Measurements from ENCODE around the gene ZNF593. TPM values are rescaled to one million over a fixed set of nuclear protein-coding genes. Genes with fewer than 3 reads are reported as not detected.

ZNF593 gene
- total and polyA plus RNA-seq, 10 of the 15 experiments (the other 5 are each of a cell fraction or from before 2014, with no cell fraction given) = 7.7 to 156 (median 51.0) TPM

DNA sequence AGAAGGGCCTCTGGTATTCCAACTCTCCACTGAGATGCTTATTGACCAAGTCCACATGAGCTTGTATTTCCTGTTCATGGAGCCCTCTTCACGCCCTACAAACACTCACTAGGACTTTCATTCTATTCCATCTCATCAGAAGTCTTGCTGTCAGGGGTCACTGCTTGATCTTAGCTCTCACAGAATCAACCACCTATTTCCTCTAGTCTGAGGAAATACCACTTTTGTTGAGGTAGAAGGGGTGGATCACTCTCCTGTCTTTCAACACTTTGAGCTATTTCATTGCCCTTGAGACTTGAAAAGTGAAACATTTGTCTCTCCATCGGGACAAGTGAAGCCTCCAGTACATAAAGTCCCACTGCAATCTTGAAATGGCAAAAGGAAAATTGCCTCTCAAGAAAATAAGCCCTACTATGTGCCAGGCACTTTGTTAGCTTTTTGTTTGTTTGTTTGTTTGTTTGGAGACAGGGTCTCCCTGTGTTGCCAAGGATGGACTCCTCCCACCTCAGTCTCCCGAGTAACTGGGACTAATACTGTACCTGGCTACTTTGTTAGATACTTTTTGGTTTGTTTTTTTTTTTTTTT, 30.6 kb upstream of the ZNF593 start:
- H2AFZ ChIP-seq (ENCODE audit: control insufficient read depth, low read depth, low read length) = no peak overlapping the region; the same call in 1 of the 2 replicates
- no TSS peak for BruUV-seq (replicated peaks)
- no peak; the same call in 2 of the 3 replicates for ATAC-seq

GRCh38 chr1:26142159-26142558, 27.5 kb upstream of the ZNF593 start:
- no peak overlapping the region for H2AFZ ChIP-seq (ENCODE audit: control insufficient read depth, low read depth, low read length)
- H3K79me2 ChIP-seq (ENCODE audit: control insufficient read depth, insufficient read depth, low read length) = no peaks in the 10 kb centered on the region
- POLR2A ChIA-PET = no interaction called here
- in situ Hi-C loops (cut with MboI) (loop anchor here (5.0 kb wide), 1 partner anchor 95 kb away; the partner anchor contains the start of gene SLC30A2), intact Hi-C loops (cut with micrococcal nuclease; ENCODE audit: unreplicated experiment) (no loop called here)
- H3K4me2 ChIP-seq (ENCODE audit: control insufficient read depth, insufficient read depth) = no peak overlapping the region
- FAIRE-seq = no peak
- CTCF ChIA-PET = interaction anchor here (0.7 to 8.7 kb wide), 5 partner anchors 16 to 253 kb away, joined by 3 to 235 read pairs (median 29); no protein-coding TSS in a partner anchor
- no peak for TF ChIP-seq IRF4 (IDR thresholded peaks at IDR 0.05; ENCODE audit: low read depth, low read length)
- TF ChIP-seq LARP7 (IDR thresholded peaks at IDR 0.05) = no peak
- no peak for TF ChIP-seq CBX3 (IDR thresholded peaks at IDR 0.05; ENCODE audit: borderline replicate concordance, low read depth)
- no peaks in the 10 kb centered on the region for H3K9me3 ChIP-seq (replicated peaks; ENCODE audit: control insufficient read depth, insufficient read depth, low read length)
- WGBS (ENCODE audit: insufficient coverage, insufficient replicate concordance, low lambda C conversion rate, missing lambda C conversion rate) = 79% methylated on average over 8 of the region's 8 CpGs
- no peak overlapping the region for H3K4me3 ChIP-seq
- H3K9ac ChIP-seq (ENCODE audit: control insufficient read depth, insufficient read depth, low read length) = no peak overlapping the region
- no peaks in the 10 kb centered on the region for H4K20me1 ChIP-seq (ENCODE audit: control insufficient read depth, insufficient read depth)
- H3K27ac ChIP-seq (ENCODE audit: control insufficient read depth, insufficient read depth) = no peak overlapping the region
- H3K27me3 ChIP-seq (replicated peaks in 1 of 2; ENCODE audit: control insufficient read depth in 2 of 2, insufficient read depth in 2 of 2, low read length in 1 of 2) = no peaks in the 10 kb centered on the region
- no TSS peak for BruUV-seq (replicated peaks)
- no peak for ATAC-seq
- H3K36me3 ChIP-seq (ENCODE audit: control insufficient read depth in 2 of 2, insufficient read depth in 2 of 2, low read length in 1 of 2) = no peaks in the 10 kb centered on the region
- SMC1A ChIA-PET (ENCODE audit: uncharacterized antibody, unreplicated experiment) = interaction anchor here (0.7 to 7.9 kb wide), 5 partner anchors 13 to 87 kb away, joined by 3 to 131 read pairs (median 5); no protein-coding TSS in a partner anchor
- RAD21 ChIA-PET (ENCODE audit: unreplicated experiment) = interaction anchor here (0.7 to 5.4 kb wide), 2 partner anchors 40 to 43 kb away, joined by 5 to 110 read pairs; no protein-coding TSS in a partner anchor
- H3K4me1 ChIP-seq (ENCODE audit: control insufficient read depth, insufficient read depth, low read length) = no peaks in the 10 kb centered on the region
- no peak for DNase-seq (ENCODE audit: low read depth, low spot score)

More for the DNA sequence above, 30.6 kb upstream of the ZNF593 start:
- Histone ChIP-seq H3K4me3 (no peak overlapping the region), H3K36me3 (ENCODE audit: control insufficient read depth in 2 of 2, insufficient read depth in 2 of 2, low read length in 1 of 2) (no peaks in the 10 kb centered on the region), H3K4me2 (ENCODE audit: control insufficient read depth, insufficient read depth) (no peak overlapping the region), H3K4me1 (ENCODE audit: control insufficient read depth, insufficient read depth, low read length) (no peaks in the 10 kb centered on the region), H3K9me3 (replicated peaks; ENCODE audit: control insufficient read depth, insufficient read depth, low read length) (no peaks in the 10 kb centered on the region), H4K20me1 (ENCODE audit: control insufficient read depth, insufficient read depth) (no peaks in the 10 kb centered on the region), H3K79me2 (ENCODE audit: control insufficient read depth, insufficient read depth, low read length) (no peaks in the 10 kb centered on the region), H3K27me3 (replicated peaks in 1 of 2; ENCODE audit: control insufficient read depth in 2 of 2, insufficient read depth in 2 of 2, low read length in 1 of 2) (no peaks in the 10 kb centered on the region), H3K9ac (ENCODE audit: control insufficient read depth, insufficient read depth, low read length) (no peak overlapping the region), H3K27ac (ENCODE audit: control insufficient read depth, insufficient read depth) (no peak overlapping the region)
- 12% methylated on average over 3 of the region's 3 CpGs for WGBS (ENCODE audit: insufficient coverage, insufficient replicate concordance, low lambda C conversion rate, missing lambda C conversion rate)
- intact Hi-C loops (cut with micrococcal nuclease; ENCODE audit: unreplicated experiment) (no loop called here), in situ Hi-C loops (cut with MboI) (no loop called here)
- RAD21 ChIA-PET (ENCODE audit: unreplicated experiment) = interaction anchor here (1.0 to 1.4 kb wide), 3 partner anchors 13 to 103 kb away, joined by 3 to 5 read pairs (median 4); no protein-coding TSS in a partner anchor
- FAIRE-seq = no peak
- POLR2A ChIA-PET = interaction anchor here (0.6 kb wide), 2 partner anchors 28 to 137 kb away, joined by 3 to 4 read pairs; no protein-coding TSS in a partner anchor
- CTCF ChIA-PET = interaction anchor here (0.7 to 2.0 kb wide), 13 partner anchors 8 to 278 kb away, joined by 3 to 8 read pairs (median 3); partner anchors contain the start of gene CEP85
- DNase-seq (ENCODE audit: low read depth, low spot score) = no peak
- TF ChIP-seq HDAC6 (IDR thresholded peaks at IDR 0.05; ENCODE audit: unreplicated experiment) = no peak
- TF ChIP-seq PML (IDR thresholded peaks at IDR 0.05; ENCODE audit: low read length) = no peak
- SMC1A ChIA-PET (ENCODE audit: uncharacterized antibody, unreplicated experiment) = interaction anchor here (1.2 kb wide), 1 partner anchor 13 kb away, joined by 7 read pairs; no protein-coding TSS in a partner anchor
